HepG2 (cell line): ENCODE data around the gene SCGB1D4. TPM values are rescaled to one million over a fixed set of nuclear protein-coding genes. Genes with fewer than 3 reads are reported as not detected.

Source experiments
- ASH2L ChIP-seq: fragments of 300-600, 200-600 bp; sonication (generic); IDR thresholded peaks from 2 replicates; pipeline ENCODE4 v1.7.0; 2017; ENCODE audit warnings: low read depth, mild to moderate bottlenecking, moderate library complexity, mixed read lengths, low read length; ENCODE audit not compliant: insufficient read length
- ATF2 ChIP-seq: sonication (generic); formaldehyde crosslinking; IDR thresholded peaks from 2 replicates; pipeline ENCODE4 v1.4.0; 2020; ENCODE audit warnings: missing genetic modification reagents
- CHD2 ChIP-seq: IDR thresholded peaks from 2 replicates; pipeline ENCODE4 v1.6.1; 2011; ENCODE audit warnings: low read depth, low read length, improper control_type of control experiment
- CHD4 ChIP-seq: fragments of 200-600 bp; sonication (generic); IDR thresholded peaks from 2 replicates; pipeline ENCODE4 v1.7.0; 2017; ENCODE audit warnings: mild to moderate bottlenecking, low read length, borderline replicate concordance
- ELF4 ChIP-seq: sonication (generic); formaldehyde crosslinking; IDR thresholded peaks from 2 replicates; pipeline ENCODE4 v1.5.0; 2020; ENCODE audit warnings: missing genetic modification reagents, mild to moderate bottlenecking, moderate library complexity, borderline replicate concordance
- FOXO1 ChIP-seq: sonication (generic); formaldehyde crosslinking; IDR thresholded peaks from 2 replicates; pipeline ENCODE4 v1.4.0; 2020; ENCODE audit warnings: missing genetic modification reagents
- FOXP4 ChIP-seq: sonication (generic); formaldehyde crosslinking; IDR thresholded peaks from 2 replicates; pipeline ENCODE4 v1.4.0; 2020; ENCODE audit warnings: missing genetic modification reagents
- GATAD2A ChIP-seq: IDR thresholded peaks from 2 replicates; pipeline ENCODE4 v1.6.1; 2016
- HNF4G ChIP-seq, 2 experiments: sonication (generic) in 1 of 2; formaldehyde crosslinking in 1 of 2; IDR thresholded peaks; 2 replicates each; pipeline versions ENCODE4 v1.4.0 to v1.6.1; 2011 to 2020; ENCODE audit warnings: borderline replicate concordance in 2 of 2, low read depth in 2 of 2, mild to moderate bottlenecking in 2 of 2, low read length in 1 of 2, missing genetic modification reagents in 1 of 2, moderate library complexity in 1 of 2
- LRRFIP1 ChIP-seq: sonication (generic); formaldehyde crosslinking; conservative IDR thresholded peaks from 2 replicates; pipeline ENCODE4 v1.4.0; 2020; ENCODE audit warnings: missing genetic modification reagents
- MED13 ChIP-seq: sonication (generic); formaldehyde crosslinking; IDR thresholded peaks from 2 replicates; pipeline ENCODE4 v1.5.0; 2020; ENCODE audit warnings: missing genetic modification reagents
- NFIC ChIP-seq: IDR thresholded peaks from 2 replicates; pipeline ENCODE4 v1.6.1; 2012; ENCODE audit warnings: mild to moderate bottlenecking, low read length, inconsistent platforms
- PRDM10 ChIP-seq: sonication (generic); formaldehyde crosslinking; IDR thresholded peaks from 2 replicates; pipeline ENCODE4 v1.4.0; 2020; ENCODE audit warnings: low read depth, missing genetic modification reagents
- RCOR2 ChIP-seq: IDR thresholded peaks from 2 replicates; pipeline ENCODE4 v1.6.1; 2016; ENCODE audit warnings: missing biosample characterization, missing genetic modification reagents
- RXRB ChIP-seq: IDR thresholded peaks from 2 replicates; pipeline ENCODE4 v1.6.1; 2016; ENCODE audit warnings: borderline replicate concordance, missing genetic modification reagents, missing compliant biosample characterization
- ZNF143 ChIP-seq: sonication (generic); formaldehyde crosslinking; IDR thresholded peaks from 2 replicates; pipeline ENCODE4 v1.4.0; 2020; ENCODE audit warnings: missing genetic modification reagents
- ZNF230 ChIP-seq: sonication (generic); formaldehyde crosslinking; IDR thresholded peaks from 2 replicates; pipeline ENCODE4 v1.4.0; 2020; ENCODE audit warnings: mild to moderate bottlenecking, missing genetic modification reagents
- ZNF446 ChIP-seq: sonication (generic); formaldehyde crosslinking; IDR thresholded peaks from 2 replicates; pipeline ENCODE4 v1.5.0; 2020; ENCODE audit warnings: mild to moderate bottlenecking, missing genetic modification reagents
- ZNF501 ChIP-seq: sonication (generic); formaldehyde crosslinking; IDR thresholded peaks from 2 replicates; pipeline ENCODE4 v1.5.1; 2020; ENCODE audit warnings: mild to moderate bottlenecking, moderate library complexity, missing genetic modification reagents
- ZSCAN25 ChIP-seq: sonication (generic); formaldehyde crosslinking; IDR thresholded peaks from 2 replicates; pipeline ENCODE4 v1.8.0; 2022; ENCODE audit warnings: mild to moderate bottlenecking, missing genetic modification reagents
- polyA plus RNA-seq, 8 experiments: library from polyadenylated mRNA; depleted of rRNA in 3 of 8; stranded (reverse) in 7 of 8; unstranded in 1 of 8; fragments of >200 nt; fragmentation: Illumina TruSeq in 4 of 8; extraction: Trizol in 4 of 8; gene quantifications; 2 replicates each; pipeline versions ENCODE4 v1.2.1 to v1.2.3, GENCODE V29; 2011 to 2016; ENCODE audit warnings: low read depth in 4 of 8, missing spikeins in 1 of 8, mixed read lengths in 1 of 8; ENCODE audit not compliant: insufficient read depth in 1 of 8
- total RNA-seq, 5 experiments: library from RNA; depleted of rRNA; stranded (reverse); fragments of >200 nt; fragmentation: Illumina TruSeq; extraction: Trizol; gene quantifications; 2 replicates each; pipeline ENCODE4 v1.2.3, GENCODE V29; 2016; ENCODE audit warnings: low read depth in 1 of 5

The SCGB1D4 gene
- total and polyA plus RNA-seq, 2 of the 13 experiments (the other 11 are each of a cell fraction or from before 2014, with no cell fraction given), result not detected

- TF ChIP-seq LRRFIP1 (CRISPR knock-in tag) (no peak), ASH2L (peak; percentile 70), ZSCAN25 (CRISPR knock-in tag) (no peak), FOXP4 (CRISPR knock-in tag) (peak; percentile 79), ZNF501 (CRISPR knock-in tag) (peak; percentile 65; the same call in 1 of the 2 replicates), ZNF446 (CRISPR knock-in tag) (no peak), ZNF143 (CRISPR knock-in tag) (peak; percentile 83), CHD4 (peak; percentile 91), CHD2 (no peak), ATF2 (CRISPR knock-in tag) (peak; percentile 53; the same call in 1 of the 2 replicates), PRDM10 (CRISPR knock-in tag) (0 out of 2 replicates have a peak, but pooled peaks have one; percentile 19), GATAD2A (CRISPR knock-in tag) (peak; percentile 53), ELF4 (0 out of 2 replicates have a peak, but pooled peaks have one; percentile 24), RXRB (CRISPR knock-in tag) (peak; percentile 84), HNF4G (IDR thresholded peaks at IDR 0.05; ENCODE audit: borderline replicate concordance, low read depth, low read length) (peak; percentile 77), HNF4G (CRISPR knock-in tag; IDR thresholded peaks at IDR 0.05; ENCODE audit: borderline replicate concordance, low read depth) (peak; percentile 56; the same call in 1 of the 2 replicates), FOXO1 (peak; percentile 22; the same call in 1 of the 2 replicates), NFIC (peak; percentile 39; the same call in 1 of the 2 replicates), MED13 (CRISPR knock-in tag) (no peak), ZNF230 (CRISPR knock-in tag) (no peak), RCOR2 (CRISPR knock-in tag) (no peak)
Measured at GRCh38 chr11:62340269-62340901, 41.5 kb upstream of the SCGB1D4 start (continued).
